SK-N-SH treated with all-trans-retinoic acid at 6 μM for 48 hours (cell line): ENCODE data around the gene CLIP3.

Source experiments
- ATAC-seq: fragments of 200-7000 bp; cut with Tn5 transposase; 3 replicates; pipeline ENCODE4 v1.9.1; 2020; ENCODE audit warnings: mild to moderate bottlenecking, moderate library complexity
- ARNTL ChIP-seq: fragments of 450-650 bp; formaldehyde crosslinking; IDR thresholded peaks from 2 replicates; pipeline ENCODE4 v1.5.0; 2020; ENCODE audit warnings: low read depth, mild to moderate bottlenecking, moderate library complexity, borderline replicate concordance
- BACH2 ChIP-seq: fragments of 250-450 bp; sonication (Bioruptor Pico); IDR thresholded peaks from 2 replicates; pipeline ENCODE4 v1.9.0; 2021; ENCODE audit warnings: mild to moderate bottlenecking, borderline replicate concordance
- CSDC2 ChIP-seq: fragments of 250-450 bp; sonication (Bioruptor Pico); IDR thresholded peaks from 2 replicates; pipeline ENCODE4 v1.5.0; 2020; ENCODE audit warnings: mild to moderate bottlenecking, moderate library complexity
- CSRNP3 ChIP-seq: fragments of 250-450 bp; sonication (Bioruptor Pico); IDR thresholded peaks from 2 replicates; pipeline ENCODE4 v1.5.1; 2021; ENCODE audit warnings: mild to moderate bottlenecking, moderate library complexity
- ESRRG ChIP-seq: fragments of 250-450 bp; sonication (Bioruptor Pico); IDR thresholded peaks from 2 replicates; pipeline ENCODE4 v1.6.1; 2021; ENCODE audit warnings: mild to moderate bottlenecking
- GLIS3 ChIP-seq: fragments of 250-450 bp; sonication (Bioruptor Pico); IDR thresholded peaks from 2 replicates; pipeline ENCODE4 v1.5.0; 2020; ENCODE audit warnings: mild to moderate bottlenecking, moderate library complexity
- ISL1 ChIP-seq: fragments of 250-450 bp; sonication (Bioruptor Pico); IDR thresholded peaks from 2 replicates; pipeline ENCODE4 v2.1.2; 2022; ENCODE audit warnings: mild to moderate bottlenecking, moderate library complexity
- OSR1 ChIP-seq: fragments of 250-450 bp; sonication (Bioruptor Pico); IDR thresholded peaks from 2 replicates; pipeline ENCODE4 v1.8.0; 2022; ENCODE audit warnings: moderate library complexity, mild to moderate bottlenecking, inconsistent platforms
- PATZ1 ChIP-seq: fragments of 250-450 bp; sonication (Bioruptor Pico); IDR thresholded peaks from 2 replicates; pipeline ENCODE4 v1.8.0; 2020; ENCODE audit warnings: mild to moderate bottlenecking, moderate library complexity, borderline replicate concordance
- PPARA ChIP-seq: fragments of 250-450 bp; sonication (Bioruptor Pico); IDR thresholded peaks from 2 replicates; pipeline ENCODE4 v1.5.0; 2020; ENCODE audit warnings: mild to moderate bottlenecking, borderline replicate concordance
- RARB ChIP-seq: fragments of 250-450 bp; sonication (Bioruptor Pico); IDR thresholded peaks from 2 replicates; pipeline ENCODE4 v1.8.0; 2021; ENCODE audit warnings: mild to moderate bottlenecking, moderate library complexity
- TCF4 ChIP-seq: fragments of 250-450 bp; sonication (Bioruptor Pico); IDR thresholded peaks from 2 replicates; pipeline ENCODE4 v1.8.0; 2021; ENCODE audit warnings: mild to moderate bottlenecking, moderate library complexity, borderline replicate concordance
- TOX ChIP-seq: fragments of 250-450 bp; sonication (Bioruptor Pico); IDR thresholded peaks from 2 replicates; pipeline ENCODE4 v1.8.0; 2021; ENCODE audit warnings: mild to moderate bottlenecking, moderate library complexity, borderline replicate concordance
- TSHZ2 ChIP-seq: fragments of 250-450 bp; sonication (Bioruptor Pico); IDR thresholded peaks from 2 replicates; pipeline ENCODE4 v1.5.0; 2020; ENCODE audit warnings: mild to moderate bottlenecking, moderate library complexity
- ZC3H10 ChIP-seq: fragments of 250-450 bp; sonication (Bioruptor Pico); IDR thresholded peaks from 2 replicates; pipeline ENCODE4 v1.5.1; 2021; ENCODE audit warnings: mild to moderate bottlenecking, moderate library complexity
- ZFP3 ChIP-seq: fragments of 250-450 bp; sonication (Bioruptor Pico); IDR thresholded peaks from 2 replicates; pipeline ENCODE4 v1.5.0; 2020; ENCODE audit warnings: mild to moderate bottlenecking, moderate library complexity
- ZFP30 ChIP-seq: fragments of 450-650 bp; formaldehyde crosslinking; IDR thresholded peaks from 2 replicates; pipeline ENCODE4 v1.5.0; 2022; ENCODE audit warnings: mild to moderate bottlenecking, moderate library complexity
- ZNF565 ChIP-seq: fragments of 450-650 bp; formaldehyde crosslinking; conservative IDR thresholded peaks from 2 replicates; pipeline ENCODE4 v1.5.0; 2020; ENCODE audit warnings: low read depth, mild to moderate bottlenecking, moderate library complexity
- ZNF8 ChIP-seq: fragments of 450-650 bp; formaldehyde crosslinking; IDR thresholded peaks from 2 replicates; pipeline ENCODE4 v1.5.0; 2020; ENCODE audit warnings: mild to moderate bottlenecking, moderate library complexity
- TF ChIP-seq, protein P1 (sequence below): fragments of 250-450 bp; sonication (Bioruptor Pico); IDR thresholded peaks from 2 replicates; pipeline ENCODE4 v1.5.1; 2020; ENCODE audit warnings: low read depth, mild to moderate bottlenecking, moderate library complexity

CLIP3 gene

DNA sequence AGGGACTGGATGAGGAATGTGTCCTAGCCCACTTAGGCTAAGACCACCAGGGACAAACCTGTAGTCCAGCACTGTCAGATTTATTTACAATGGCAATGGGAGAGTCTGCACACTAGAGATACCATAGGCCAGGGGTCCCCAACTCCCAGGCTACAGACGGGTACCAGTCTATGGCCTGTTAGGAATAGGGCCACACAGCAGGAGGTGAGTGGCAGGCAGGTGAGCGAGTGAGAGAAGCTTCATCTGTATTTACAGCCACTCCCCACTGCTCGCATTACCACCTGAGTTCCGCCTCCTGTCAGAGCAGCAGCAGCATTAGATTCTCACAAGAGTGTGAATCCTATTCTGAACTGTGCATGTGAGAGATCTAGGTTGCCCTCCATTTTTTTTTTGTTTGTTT lies 19.0 kb upstream of the CLIP3 start:
- ATAC-seq: no peak
- TF ChIP-seq RARB: no peak
- TF ChIP-seq ARNTL: no peak
- no peak for TF ChIP-seq ZNF565 (CRISPR knock-in tag)
- no peak for TF ChIP-seq CSDC2 (CRISPR knock-in tag)
- no peak for TF ChIP-seq PPARA (CRISPR knock-in tag)
- TF ChIP-seq CSRNP3 (CRISPR knock-in tag): no peak
- no peak for TF ChIP-seq TCF4
- no peak for TF ChIP-seq TSHZ2 (CRISPR knock-in tag)
- TF ChIP-seq ZFP30 (CRISPR knock-in tag): no peak
- TF ChIP-seq TOX (CRISPR knock-in tag): no peak

- no peak for ATAC-seq
- TF ChIP-seq, protein P1, sequence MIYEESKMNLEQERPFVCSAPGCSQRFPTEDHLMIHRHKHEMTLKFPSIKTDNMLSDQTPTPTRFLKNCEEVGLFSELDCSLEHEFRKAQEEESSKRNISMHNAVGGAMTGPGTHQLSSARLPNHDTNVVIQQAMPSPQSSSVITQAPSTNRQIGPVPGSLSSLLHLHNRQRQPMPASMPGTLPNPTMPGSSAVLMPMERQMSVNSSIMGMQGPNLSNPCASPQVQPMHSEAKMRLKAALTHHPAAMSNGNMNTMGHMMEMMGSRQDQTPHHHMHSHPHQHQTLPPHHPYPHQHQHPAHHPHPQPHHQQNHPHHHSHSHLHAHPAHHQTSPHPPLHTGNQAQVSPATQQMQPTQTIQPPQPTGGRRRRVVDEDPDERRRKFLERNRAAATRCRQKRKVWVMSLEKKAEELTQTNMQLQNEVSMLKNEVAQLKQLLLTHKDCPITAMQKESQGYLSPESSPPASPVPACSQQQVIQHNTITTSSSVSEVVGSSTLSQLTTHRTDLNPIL (CRISPR knock-in tag): no peak
- TF ChIP-seq BACH2 (CRISPR knock-in tag) (no peak), ISL1 (CRISPR knock-in tag) (no peak), PPARA (CRISPR knock-in tag) (no peak)
Observed at GRCh38 chr19:36051236-36051635, 18.6 kb upstream of the CLIP3 start.

- ATAC-seq: no peak
- TF ChIP-seq PATZ1 (CRISPR knock-in tag) (no peak), OSR1 (CRISPR knock-in tag) (no peak), CSDC2 (CRISPR knock-in tag) (no peak), GLIS3 (CRISPR knock-in tag) (no peak), ARNTL (no peak), ZC3H10 (CRISPR knock-in tag) (no peak), ZFP30 (CRISPR knock-in tag) (no peak), ZFP3 (CRISPR knock-in tag) (no peak), RARB (no peak), ZNF565 (CRISPR knock-in tag) (no peak), TSHZ2 (CRISPR knock-in tag) (no peak), ESRRG (CRISPR knock-in tag) (no peak), CSRNP3 (CRISPR knock-in tag) (no peak), ZNF8 (no peak)
Observed at GRCh38 chr19:36049080-36049698, 16.5 kb upstream of the CLIP3 start.
